H9 (cell line): ENCODE data around the gene HCST. TPM values are rescaled to one million over a fixed set of nuclear protein-coding genes. Genes with fewer than 3 reads are reported as not detected.
"Not testable (repeated sequence)": the region's sequence is repeated elsewhere in the genome, so short reads cannot be mapped to it uniquely, and the experiment has no call there.

Experiments used
- DNase-seq: peaks from one replicate; pipeline ENCODE4 v3.0.0-alpha.2; 2017
- H2AFZ ChIP-seq: one replicate; pipeline ENCODE4 v1.6.1; 2013; ENCODE audit warnings: mild to moderate bottlenecking, low read length, control low read depth, moderate library complexity
- H2AK5ac ChIP-seq: 2 replicates; pipeline ENCODE4 v1.6.1; 2013; ENCODE audit warnings: low read length, control low read depth, mixed read lengths; ENCODE audit not compliant: insufficient read length
- H2BK120ac ChIP-seq: one replicate; pipeline ENCODE4 v1.6.1; 2013; ENCODE audit warnings: low read depth, mild to moderate bottlenecking, low read length, control low read depth, inconsistent platforms; ENCODE audit not compliant: poor library complexity, severe bottlenecking
- H2BK12ac ChIP-seq: 2 replicates; pipeline ENCODE4 v1.6.1; 2013; ENCODE audit warnings: low read length, control low read depth, mixed read lengths, low read depth; ENCODE audit not compliant: insufficient read length
- H2BK15ac ChIP-seq: 2 replicates; pipeline ENCODE4 v1.6.1; 2013; ENCODE audit warnings: low read depth, low read length, control low read depth
- H2BK20ac ChIP-seq: one replicate; pipeline ENCODE4 v1.6.1; 2013; ENCODE audit warnings: low read depth, mild to moderate bottlenecking, low read length, control low read depth, inconsistent platforms; ENCODE audit not compliant: poor library complexity, severe bottlenecking
- H2BK5ac ChIP-seq: 2 replicates; pipeline ENCODE4 v1.6.1; 2013; ENCODE audit warnings: low read length, control low read depth, mixed read lengths; ENCODE audit not compliant: insufficient read length
- H3K14ac ChIP-seq: 2 replicates; pipeline ENCODE4 v1.6.1; 2013; ENCODE audit warnings: low read length, control low read depth; ENCODE audit not compliant: insufficient read depth
- H3K18ac ChIP-seq: 2 replicates; pipeline ENCODE4 v1.6.1; 2013; ENCODE audit warnings: low read depth, mild to moderate bottlenecking, mixed read lengths, low read length, control low read depth; ENCODE audit not compliant: insufficient read length
- H3K23ac ChIP-seq: 2 replicates; pipeline ENCODE4 v1.6.1; 2013; ENCODE audit warnings: low read length, control low read depth, mixed read lengths, low read depth; ENCODE audit not compliant: insufficient read length
- H3K23me2 ChIP-seq: 2 replicates; pipeline ENCODE4 v1.6.1; 2013; ENCODE audit warnings: low read depth, mild to moderate bottlenecking, mixed read lengths, low read length, control low read depth; ENCODE audit not compliant: insufficient read length, poor library complexity, severe bottlenecking
- H3K27ac ChIP-seq: 2 replicates; pipeline ENCODE4 v1.5.1; 2013; ENCODE audit warnings: low read length, control low read depth, mixed read lengths, low read depth; ENCODE audit not compliant: insufficient read length
- H3K27me3 ChIP-seq: 2 replicates; pipeline ENCODE4 v1.6.1; 2013; ENCODE audit warnings: low read length, control low read depth, inconsistent platforms; ENCODE audit not compliant: insufficient read depth
- H3K4ac ChIP-seq: 2 replicates; pipeline ENCODE4 v1.6.1; 2013; ENCODE audit warnings: low read depth, mild to moderate bottlenecking, control low read depth, inconsistent platforms, low read length, moderate library complexity
- H3K4me1 ChIP-seq: 2 replicates; pipeline ENCODE4 v1.6.1; 2013; ENCODE audit warnings: low read length, control low read depth, inconsistent platforms; ENCODE audit not compliant: insufficient read depth
- H3K4me2 ChIP-seq: 2 replicates; pipeline ENCODE4 v1.6.1; 2013; ENCODE audit warnings: low read length, control low read depth, mixed read lengths; ENCODE audit not compliant: insufficient read length, insufficient read depth
- H3K56ac ChIP-seq: 2 replicates; pipeline ENCODE4 v1.6.1; 2013; ENCODE audit warnings: low read depth, mild to moderate bottlenecking, mixed read lengths, low read length, control low read depth; ENCODE audit not compliant: insufficient read length
- H3K79me1 ChIP-seq: 2 replicates; pipeline ENCODE4 v1.6.1; 2013; ENCODE audit warnings: low read depth, mild to moderate bottlenecking, moderate library complexity, low read length, control low read depth, inconsistent platforms; ENCODE audit not compliant: insufficient read depth, poor library complexity, severe bottlenecking
- H3K79me2 ChIP-seq: 2 replicates; pipeline ENCODE4 v1.6.1; 2013; ENCODE audit warnings: low read length, control low read depth, inconsistent platforms; ENCODE audit not compliant: insufficient read depth
- H3K9ac ChIP-seq: 2 replicates; pipeline ENCODE4 v1.6.1; 2013; ENCODE audit warnings: low read length, control low read depth, mixed read lengths; ENCODE audit not compliant: insufficient read length; ENCODE audit errors: extremely low read depth
- H3K9me3 ChIP-seq: one replicate; pipeline ENCODE4 v1.6.1; 2013; ENCODE audit warnings: low read depth, low read length, inconsistent platforms; ENCODE audit not compliant: control insufficient read depth
- H3T11ph ChIP-seq: one replicate; pipeline ENCODE4 v1.6.1; 2013; ENCODE audit warnings: mild to moderate bottlenecking, low read length, control low read depth, inconsistent platforms
- H4K20me1 ChIP-seq: one replicate; pipeline ENCODE4 v1.6.1; 2013; ENCODE audit not compliant: control insufficient read depth, insufficient read length, insufficient read depth
- H4K5ac ChIP-seq: 2 replicates; pipeline ENCODE4 v1.6.1; 2013; ENCODE audit warnings: low read depth, mild to moderate bottlenecking, mixed read lengths, low read length, control low read depth; ENCODE audit not compliant: insufficient read length
- H4K8ac ChIP-seq: replicated peaks from 2 replicates; pipeline ENCODE4 v1.6.1; 2013; ENCODE audit warnings: low read length, control low read depth, mixed read lengths, low read depth; ENCODE audit not compliant: insufficient read length
- H4K91ac ChIP-seq: 2 replicates; pipeline ENCODE4 v1.6.1; 2013; ENCODE audit warnings: low read depth, mild to moderate bottlenecking, moderate library complexity, mixed read lengths, low read length, control low read depth; ENCODE audit not compliant: insufficient read length
- H3K27ac Mint-ChIP-seq, 3 experiments: 2 replicates in 2 of 3; 3 replicates in 1 of 3; pipeline ENCODE4 v1.8.0; 2020 to 2021; ENCODE audit warnings: mixed read lengths in 3 of 3, mild to moderate bottlenecking in 1 of 3, moderate library complexity in 1 of 3
- H3K27me3 Mint-ChIP-seq: 2 replicates; pipeline ENCODE4 v1.8.0; 2021; ENCODE audit warnings: low read depth, mild to moderate bottlenecking, moderate library complexity, mixed read lengths
- H3K36me3 Mint-ChIP-seq, 3 experiments: 2 replicates in 2 of 3; 3 replicates in 1 of 3; pipeline ENCODE4 v1.8.0; 2020 to 2021; ENCODE audit warnings: low read depth in 3 of 3, mixed read lengths in 3 of 3; ENCODE audit not compliant: insufficient read depth in 1 of 3
- H3K4me1 Mint-ChIP-seq, 2 experiments: 2 replicates each; pipeline ENCODE4 v1.8.0; 2020; ENCODE audit warnings: mixed read lengths in 2 of 2
- H3K4me3 Mint-ChIP-seq, 2 experiments: 2 replicates in 1 of 2; 3 replicates in 1 of 2; pipeline ENCODE4 v1.8.0; 2020 to 2021; ENCODE audit warnings: mild to moderate bottlenecking in 2 of 2, mixed read lengths in 2 of 2, moderate library complexity in 1 of 2
- H3K9me3 Mint-ChIP-seq, 2 experiments: 2 replicates in 1 of 2; 3 replicates in 1 of 2; pipeline ENCODE4 v1.8.0; 2020; ENCODE audit warnings: mild to moderate bottlenecking in 2 of 2, mixed read lengths in 2 of 2, moderate library complexity in 1 of 2
- CTCF ChIP-seq: fragments of 200-600 bp; sonication (generic); conservative IDR thresholded peaks from 3 replicates; pipeline ENCODE4 v1.8.0; 2021; ENCODE audit warnings: antibody characterized with exemption, mild to moderate bottlenecking
- WGBS: extraction: QIAGEN DNeasy Blood & Tissue Kit; methylation state at CpG from one replicate; pipeline ENCODE4 v1.1.7; 2013; ENCODE audit warnings: missing lambda C conversion rate, low lambda C conversion rate, mixed read lengths; ENCODE audit not compliant: insufficient read length; ENCODE audit errors: extremely low coverage; 5-methylcytosine and 5-hydroxymethylcytosine counted together
- total RNA-seq: library from RNA; stranded (reverse); gene quantifications from 2 replicates; pipeline ENCODE4 v1.2.1, GENCODE V29; 2021

The HCST gene
- total RNA-seq, 1 experiment from 2014 or later, result 0.68 TPM

- Histone ChIP-seq H2BK120ac (no peak overlapping the region), H3K9ac (no peak overlapping the region), H3K4ac (no peak overlapping the region), H3K27me3 (peaks cover 5% of the 10 kb centered on the region; the same call in 1 of the 2 replicates), H2AFZ (peak overlapping the region; percentile 91), H3K9me3 (no peaks in the 10 kb centered on the region), H4K91ac (no peak overlapping the region), H2BK15ac (no peak overlapping the region), H3K23me2 (peaks cover 14% of the 10 kb centered on the region), H3K14ac (no peak overlapping the region), H3K79me2 (no peaks in the 10 kb centered on the region), H3K79me1 (no peaks in the 10 kb centered on the region), H2BK12ac (no peak overlapping the region), H2BK20ac (no peak overlapping the region), H2BK5ac (no peak overlapping the region), H3K4me1 (peaks cover 8% of the 10 kb centered on the region; the same call in 1 of the 2 replicates), H4K8ac (no peak overlapping the region), H2AK5ac (no peak overlapping the region), H4K20me1 (no peaks in the 10 kb centered on the region), H3K23ac (no peak overlapping the region), H3T11ph (no peak overlapping the region), H3K4me2 (peak overlapping the region; percentile 76), H4K5ac (no peak overlapping the region), H3K18ac (no peak overlapping the region), H3K56ac (no peak overlapping the region), H3K27ac (no peak overlapping the region)
- WGBS, result no CpG with 5 or more reads among the region's 51 CpGs
- DNase-seq, result peak; percentile 97
- Mint-ChIP-seq H3K4me1 (peaks cover 14 to 35% of the 10 kb centered on the region in 2 experiments), H3K27ac (peak overlapping the region; percentile 82 to 98 (median 91); a peak in 6 of 7 replicates), H3K27me3 (peaks cover 38% of the 10 kb centered on the region), H3K9me3 (no peaks in the 10 kb centered on the region; a peak in 1 of 5 replicates), H3K4me3 (peak overlapping the region; percentile 66 to 88), H3K36me3 (peaks cover 0 to 8% (median 6%) of the 10 kb centered on the region in 3 experiments; a peak in 5 of 7 replicates)
- TF ChIP-seq CTCF, result no peak
Observed at GRCh38 chr19:35869327-35870123, 32.8 kb upstream of the HCST start.

- not testable (repeated sequence) for H4K91ac ChIP-seq, H3K4ac ChIP-seq, H4K20me1 ChIP-seq, H3K36me3 Mint-ChIP-seq, H3K9me3 Mint-ChIP-seq, H2AFZ ChIP-seq, H4K8ac ChIP-seq, H3T11ph ChIP-seq, H2AK5ac ChIP-seq, H3K27ac ChIP-seq, H3K56ac ChIP-seq, H2BK20ac ChIP-seq, H3K18ac ChIP-seq, H2BK12ac ChIP-seq, H3K27me3 ChIP-seq, H3K79me2 ChIP-seq, H3K23ac ChIP-seq, H3K9me3 ChIP-seq, H3K79me1 ChIP-seq, H2BK15ac ChIP-seq, H4K5ac ChIP-seq, H2BK120ac ChIP-seq, H2BK5ac ChIP-seq, H3K4me1 ChIP-seq, H3K14ac ChIP-seq, H3K9ac ChIP-seq
- Histone ChIP-seq H3K23me2 (peaks cover 14% of the 10 kb centered on the region), H3K4me2 (peak overlapping the region; percentile 76)
- Mint-ChIP-seq H3K4me1 (peaks cover 14 to 35% of the 10 kb centered on the region in 2 experiments), H3K27ac (peak overlapping the region; percentile 2 to 98 (median 91); a peak in 6 of 7 replicates), H3K27me3 (peaks cover 32% of the 10 kb centered on the region), H3K4me3 (peak overlapping the region; percentile 66 to 88)
- DNase-seq, result peak; percentile 96
- WGBS, result no CpG with 5 or more reads among the region's 26 CpGs
Observed at GRCh38 chr19:35870124-35870736, 32.1 kb upstream of the HCST start.
